NCI-H82 treated with DMSO at 0.1 percent for 48 hours (cell line): ENCODE data around the gene PANK1.
A peak's percentile ranks its signal among the peaks of the same experiment; 100 is the strongest.

ENCODE experiments used
- DNase-seq: peaks from one replicate; lab custom pipeline; 2025; ENCODE audit not compliant: unreplicated experiment; lab: John Stamatoyannopoulos, UW

The PANK1 gene

GRCh38 chr10:89652806-89653370 is 7.8 kb upstream of the PANK1 start:
- no peak for DNase-seq

GRCh38 chr10:89651916-89652573 is 7.0 kb upstream of the PANK1 start:
- DNase-seq = no peak

- DNase-seq = no peak
These were observed 6.3 kb upstream of the PANK1 start for GRCh38 chr10:89651205-89651915.

GRCh38 chr10:89649051-89649450 is 4.0 kb upstream of the PANK1 start:
- no peak for DNase-seq

- DNase-seq = no peak
These were observed 3.0 kb upstream of the PANK1 start for GRCh38 chr10:89648074-89648473.

GRCh38 chr10:89646889-89647657 is 2.0 kb upstream of the PANK1 start:
- DNase-seq = peak; percentile 26

GRCh38 chr10:89645742-89646172 is 715 bp upstream of the PANK1 start:
- no peak for DNase-seq

GRCh38 chr10:89644691-89644966 is 413 bp downstream of the PANK1 start:
- no peak for DNase-seq

- DNase-seq = peak; percentile 92
These were observed 991 bp downstream of the PANK1 start for GRCh38 chr10:89643812-89644690.

- DNase-seq = no peak
These were observed 1.6 kb downstream of the PANK1 start for GRCh38 chr10:89643431-89643811.

GRCh38 chr10:89642193-89642592 is 2.8 kb downstream of the PANK1 start:
- DNase-seq = no peak

- no peak for DNase-seq
These were observed 4.8 kb downstream of the PANK1 start for GRCh38 chr10:89640241-89640640.

GRCh38 chr10:89639326-89639725 is 5.7 kb downstream of the PANK1 start:
- no peak for DNase-seq

- DNase-seq = no peak
These were observed 7.9 kb downstream of the PANK1 start for GRCh38 chr10:89637113-89637512.

- DNase-seq = no peak
These were observed 10.4 kb downstream of the PANK1 start for GRCh38 chr10:89634637-89635036.

GRCh38 chr10:89633484-89633883 is 11.6 kb downstream of the PANK1 start:
- no peak for DNase-seq

GRCh38 chr10:89632824-89633223 is 12.2 kb downstream of the PANK1 start:
- DNase-seq = no peak

GRCh38 chr10:89627830-89628229 is 17.2 kb downstream of the PANK1 start:
- no peak for DNase-seq

- no peak for DNase-seq
These were observed 19.8 kb downstream of the PANK1 start for GRCh38 chr10:89625041-89625765.

- no peak for DNase-seq
These were observed 21.0 kb downstream of the PANK1 start for GRCh38 chr10:89624020-89624419.
